PC-9 (cell line): ENCODE results near the gene RGS6.

ENCODE experiments used
- CTCF ChIP-seq: fragments of 200-600 bp; sonication (generic); conservative IDR thresholded peaks from 2 replicates; pipeline ENCODE4 v1.6.1; 2017; ENCODE audit warnings: mixed run types, antibody characterized with exemption, mild to moderate bottlenecking, moderate library complexity
- EZH2 ChIP-seq: fragments of 200-600 bp; sonication (generic); IDR thresholded peaks from 2 replicates; pipeline ENCODE4 v1.8.0; 2017; ENCODE audit warnings: antibody characterized with exemption, low read depth

DNA sequence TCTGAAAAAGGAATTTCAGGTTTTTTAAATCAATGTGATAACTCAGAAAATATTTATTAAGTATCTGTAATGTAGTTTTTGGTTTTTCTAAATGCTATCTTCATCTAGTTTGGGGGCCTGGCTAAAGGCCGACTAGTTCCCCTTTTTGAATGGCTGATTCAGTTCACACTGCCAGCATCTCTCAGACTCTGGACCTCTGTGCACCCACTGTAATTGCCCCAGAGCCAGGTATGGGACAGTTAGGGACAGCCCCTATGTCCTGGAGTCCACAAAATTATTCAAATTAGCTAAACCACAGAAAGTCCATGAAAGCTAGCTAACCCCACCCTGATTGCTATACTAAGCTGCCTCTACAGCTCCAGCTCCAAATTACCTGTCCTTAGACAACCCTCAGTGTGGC is 49.1 kb upstream of the RGS6 start:
- TF ChIP-seq CTCF (no peak), EZH2 (no peak)
